HG03045 (cell line): Measurements from ENCODE around the gene SPPL3.
"Not testable (repeated sequence)": the region's sequence is repeated elsewhere in the genome, so short reads cannot be mapped to it uniquely, and the experiment has no call there.

Source experiments
- ATAC-seq: cut with Tn5 transposase; IDR thresholded peaks from one replicate; pipeline ENCODE4 v1.9.1; 2021; ENCODE audit warnings: mild to moderate bottlenecking, moderate library complexity; ENCODE audit not compliant: unreplicated experiment

SPPL3 gene

GRCh38 chr12:120845696-120846095, 58.5 kb downstream of the SPPL3 start:
- ATAC-seq = no peak

GRCh38 chr12:120844768-120845449, 59.2 kb downstream of the SPPL3 start:
- no peak for ATAC-seq

- no peak for ATAC-seq
These were observed 59.9 kb downstream of the SPPL3 start for GRCh38 chr12:120844297-120844696.

- ATAC-seq = no peak
These were observed 60.7 kb downstream of the SPPL3 start for GRCh38 chr12:120843472-120843871.

GRCh38 chr12:120842595-120842994, 61.6 kb downstream of the SPPL3 start:
- ATAC-seq = no peak

- ATAC-seq = no peak
These were observed 62.6 kb downstream of the SPPL3 start for GRCh38 chr12:120841525-120841924.

GRCh38 chr12:120839503-120839902, 64.7 kb downstream of the SPPL3 start:
- ATAC-seq = no peak

- ATAC-seq = not testable (repeated sequence)
These were observed 65.4 kb downstream of the SPPL3 start for GRCh38 chr12:120838629-120839383.

- ATAC-seq = no peak
These were observed 68.0 kb downstream of the SPPL3 start for GRCh38 chr12:120836114-120836684.

GRCh38 chr12:120835657-120836056, 68.5 kb downstream of the SPPL3 start:
- ATAC-seq = no peak

- ATAC-seq = no peak
These were observed 68.9 kb downstream of the SPPL3 start for GRCh38 chr12:120835304-120835612.

GRCh38 chr12:120834489-120835303, 69.5 kb downstream of the SPPL3 start:
- no peak for ATAC-seq

- no peak for ATAC-seq
These were observed 70.3 kb downstream of the SPPL3 start for GRCh38 chr12:120833849-120834248.

- no peak for ATAC-seq
These were observed 71.4 kb downstream of the SPPL3 start for GRCh38 chr12:120832737-120833136.

- ATAC-seq = no peak
These were observed 72.4 kb downstream of the SPPL3 start for GRCh38 chr12:120831648-120832267.

GRCh38 chr12:120830966-120831365, 73.2 kb downstream of the SPPL3 start:
- ATAC-seq = no peak

GRCh38 chr12:120830052-120830940, 73.9 kb downstream of the SPPL3 start:
- ATAC-seq = no peak

- ATAC-seq = no peak
These were observed 77.8 kb downstream of the SPPL3 start for GRCh38 chr12:120826335-120826734.

GRCh38 chr12:120825337-120825736, 78.8 kb downstream of the SPPL3 start:
- no peak for ATAC-seq
